ENCODE data around the gene ZNF20. TPM values are rescaled to one million over a fixed set of nuclear protein-coding genes. Genes with fewer than 3 reads are reported as not detected.
"Not testable (repeated sequence)": the region's sequence is repeated elsewhere in the genome, so short reads cannot be mapped to it uniquely, and the experiment has no call there.

Gene ZNF20
- total and polyA plus RNA-seq, 10 of the 15 experiments (the other 5 are each of a cell fraction or from before 2014, with no cell fraction given): 2.0 to 5.1 (median 2.6) TPM

DNA sequence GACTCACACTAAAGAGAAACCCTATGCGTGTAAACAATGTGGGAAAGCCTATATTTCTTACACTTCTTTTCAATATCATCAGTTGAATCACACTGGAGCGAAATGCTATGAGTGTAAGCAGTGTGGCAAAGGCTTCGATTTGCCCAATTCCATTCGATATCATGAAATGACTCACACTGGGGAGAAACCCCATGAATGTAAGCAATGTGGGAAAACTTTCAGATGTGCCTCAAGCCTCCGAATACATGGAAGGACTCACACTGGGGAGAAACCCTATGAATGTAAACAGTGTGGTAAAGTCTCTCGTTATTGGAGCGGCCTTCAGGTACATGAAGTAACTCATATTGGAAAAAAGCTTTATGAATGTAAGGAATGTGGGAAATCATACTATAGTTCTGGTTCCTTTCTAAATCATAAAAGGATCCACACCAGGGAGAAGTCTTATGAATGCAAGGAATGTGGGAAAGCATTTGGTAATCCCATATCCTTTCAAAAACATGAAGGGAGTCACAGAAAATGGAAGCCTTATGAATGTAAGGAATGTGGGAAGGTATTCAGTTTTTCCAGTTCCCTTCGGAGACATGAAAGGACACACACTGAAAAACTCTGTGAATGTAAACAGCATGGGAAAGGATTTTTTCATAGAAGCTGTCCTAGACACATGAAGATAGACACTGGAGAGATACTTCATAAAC lies 28.1 kb downstream of the ZNF20 start (continued):
- TF ChIP-seq, protein P1, sequence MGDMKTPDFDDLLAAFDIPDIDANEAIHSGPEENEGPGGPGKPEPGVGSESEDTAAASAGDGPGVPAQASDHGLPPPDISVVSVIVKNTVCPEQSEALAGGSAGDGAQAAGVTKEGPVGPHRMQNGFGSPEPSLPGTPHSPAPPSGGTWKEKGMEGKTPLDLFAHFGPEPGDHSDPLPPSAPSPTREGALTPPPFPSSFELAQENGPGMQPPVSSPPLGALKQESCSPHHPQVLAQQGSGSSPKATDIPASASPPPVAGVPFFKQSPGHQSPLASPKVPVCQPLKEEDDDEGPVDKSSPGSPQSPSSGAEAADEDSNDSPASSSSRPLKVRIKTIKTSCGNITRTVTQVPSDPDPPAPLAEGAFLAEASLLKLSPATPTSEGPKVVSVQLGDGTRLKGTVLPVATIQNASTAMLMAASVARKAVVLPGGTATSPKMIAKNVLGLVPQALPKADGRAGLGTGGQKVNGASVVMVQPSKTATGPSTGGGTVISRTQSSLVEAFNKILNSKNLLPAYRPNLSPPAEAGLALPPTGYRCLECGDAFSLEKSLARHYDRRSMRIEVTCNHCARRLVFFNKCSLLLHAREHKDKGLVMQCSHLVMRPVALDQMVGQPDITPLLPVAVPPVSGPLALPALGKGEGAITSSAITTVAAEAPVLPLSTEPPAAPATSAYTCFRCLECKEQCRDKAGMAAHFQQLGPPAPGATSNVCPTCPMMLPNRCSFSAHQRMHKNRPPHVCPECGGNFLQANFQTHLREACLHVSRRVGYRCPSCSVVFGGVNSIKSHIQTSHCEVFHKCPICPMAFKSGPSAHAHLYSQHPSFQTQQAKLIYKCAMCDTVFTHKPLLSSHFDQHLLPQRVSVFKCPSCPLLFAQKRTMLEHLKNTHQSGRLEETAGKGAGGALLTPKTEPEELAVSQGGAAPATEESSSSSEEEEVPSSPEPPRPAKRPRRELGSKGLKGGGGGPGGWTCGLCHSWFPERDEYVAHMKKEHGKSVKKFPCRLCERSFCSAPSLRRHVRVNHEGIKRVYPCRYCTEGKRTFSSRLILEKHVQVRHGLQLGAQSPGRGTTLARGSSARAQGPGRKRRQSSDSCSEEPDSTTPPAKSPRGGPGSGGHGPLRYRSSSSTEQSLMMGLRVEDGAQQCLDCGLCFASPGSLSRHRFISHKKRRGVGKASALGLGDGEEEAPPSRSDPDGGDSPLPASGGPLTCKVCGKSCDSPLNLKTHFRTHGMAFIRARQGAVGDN (IDR thresholded peaks at IDR 0.05): no peak
- TF ChIP-seq SPI1 (IDR thresholded peaks at IDR 0.05; ENCODE audit: borderline replicate concordance, insufficient read depth, low read depth, low read length): no peak

DNA sequence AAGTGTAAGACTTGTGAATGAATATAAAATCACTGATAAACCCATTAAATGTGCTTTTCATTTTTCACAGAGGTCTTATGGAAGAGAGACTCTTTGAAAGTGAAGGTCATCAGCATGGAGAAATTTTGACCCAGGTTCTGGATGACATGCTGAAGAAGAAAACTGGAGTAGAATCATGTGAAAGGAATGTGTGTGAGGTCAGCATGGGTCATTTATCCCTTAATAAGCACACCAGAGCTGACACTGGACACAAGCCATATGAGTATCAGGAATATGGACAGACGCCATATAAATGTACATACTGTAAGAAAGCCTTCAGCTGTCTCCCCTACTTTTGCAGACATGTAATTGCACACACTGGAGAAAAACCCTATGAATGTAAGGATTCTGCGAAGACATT lies 29.0 kb downstream of the ZNF20 start:
- ChIA-PET CTCF (no interaction called here), POLR2A (interaction anchor here (0.6 kb wide), 1 partner anchor 126 kb away, joined by 5 read pairs; no protein-coding TSS in a partner anchor), SMC1A (ENCODE audit: uncharacterized antibody, unreplicated experiment) (no interaction called here), RAD21 (ENCODE audit: unreplicated experiment) (no interaction called here)
- Histone ChIP-seq H2AFZ (ENCODE audit: control insufficient read depth, low read depth, low read length) (no peak overlapping the region), H3K36me3 (ENCODE audit: control insufficient read depth in 2 of 2, insufficient read depth in 2 of 2, low read length in 1 of 2) (no peaks in the 10 kb centered on the region), H3K9me3 (replicated peaks; ENCODE audit: control insufficient read depth, insufficient read depth, low read length) (peaks cover 11% of the 10 kb centered on the region; the same call in 2 of the 3 replicates), H3K27ac (ENCODE audit: control insufficient read depth, insufficient read depth) (no peak overlapping the region), H3K27me3 (replicated peaks in 1 of 2; ENCODE audit: control insufficient read depth in 2 of 2, insufficient read depth in 2 of 2, low read length in 1 of 2) (no peaks in the 10 kb centered on the region), H3K79me2 (ENCODE audit: control insufficient read depth, insufficient read depth, low read length) (no peaks in the 10 kb centered on the region), H3K9ac (ENCODE audit: control insufficient read depth, insufficient read depth, low read length) (no peak overlapping the region), H3K4me3 (no peak overlapping the region), H3K4me2 (ENCODE audit: control insufficient read depth, insufficient read depth) (no peak overlapping the region), H4K20me1 (ENCODE audit: control insufficient read depth, insufficient read depth) (no peaks in the 10 kb centered on the region), H3K4me1 (ENCODE audit: control insufficient read depth, insufficient read depth, low read length) (no peaks in the 10 kb centered on the region)
- TF ChIP-seq HDAC6 (IDR thresholded peaks at IDR 0.05; ENCODE audit: unreplicated experiment) (no peak), MTA2 (IDR thresholded peaks at IDR 0.05; ENCODE audit: low read depth) (no peak), NFIC (IDR thresholded peaks at IDR 0.05; ENCODE audit: low read depth, low read length) (no peak), IKZF2 (IDR thresholded peaks at IDR 0.05) (no peak)
- TF ChIP-seq, protein P2, sequence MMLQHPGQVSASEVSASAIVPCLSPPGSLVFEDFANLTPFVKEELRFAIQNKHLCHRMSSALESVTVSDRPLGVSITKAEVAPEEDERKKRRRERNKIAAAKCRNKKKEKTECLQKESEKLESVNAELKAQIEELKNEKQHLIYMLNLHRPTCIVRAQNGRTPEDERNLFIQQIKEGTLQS (IDR thresholded peaks at IDR 0.05; ENCODE audit: borderline replicate concordance, extremely low read depth, low read depth, low read length): no peak
- no peak for DNase-seq (ENCODE audit: low read depth, low spot score)
- 45% methylated on average over 2 of the region's 2 CpGs for WGBS (ENCODE audit: insufficient coverage, insufficient replicate concordance, low lambda C conversion rate, missing lambda C conversion rate)
- in situ Hi-C loops (cut with MboI) (no loop called here), intact Hi-C loops (cut with micrococcal nuclease; ENCODE audit: unreplicated experiment) (no loop called here)
- ATAC-seq: no peak
- no peak for FAIRE-seq
- BruUV-seq (replicated peaks): no TSS peak

DNA sequence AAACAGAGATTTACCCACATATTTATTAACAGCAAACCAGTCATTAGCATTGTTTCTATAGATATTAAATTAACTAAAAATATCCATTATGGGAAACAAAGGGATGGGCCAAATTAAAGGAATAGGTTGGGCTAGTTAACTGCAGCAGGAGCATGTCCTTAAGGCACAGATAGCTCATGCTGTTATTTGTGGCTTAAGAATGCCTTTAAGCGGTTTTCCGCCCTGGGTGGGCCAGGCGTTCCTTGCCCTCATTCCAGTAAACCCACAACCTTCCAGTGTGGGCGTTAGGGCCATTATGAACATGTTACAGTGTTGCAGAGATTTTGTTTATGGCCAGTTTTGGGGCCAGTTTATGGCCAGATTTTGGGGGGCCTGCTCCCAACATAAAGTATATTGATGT lies 36.2 kb downstream of the ZNF20 start:
- intact Hi-C loops (cut with micrococcal nuclease; ENCODE audit: unreplicated experiment); RAD21 ChIA-PET (ENCODE audit: unreplicated experiment); ATAC-seq; FAIRE-seq; BruUV-seq (replicated peaks); H3K9me3 ChIP-seq (replicated peaks; ENCODE audit: control insufficient read depth, insufficient read depth, low read length); H3K4me1 ChIP-seq (ENCODE audit: control insufficient read depth, insufficient read depth, low read length); H3K9ac ChIP-seq (ENCODE audit: control insufficient read depth, insufficient read depth, low read length); H3K36me3 ChIP-seq (ENCODE audit: control insufficient read depth in 2 of 2, insufficient read depth in 2 of 2, low read length in 1 of 2); H2AFZ ChIP-seq (ENCODE audit: control insufficient read depth, low read depth, low read length); SMC1A ChIA-PET (ENCODE audit: uncharacterized antibody, unreplicated experiment); CTCF ChIA-PET; H3K79me2 ChIP-seq (ENCODE audit: control insufficient read depth, insufficient read depth, low read length); H3K4me2 ChIP-seq (ENCODE audit: control insufficient read depth, insufficient read depth); H3K27me3 ChIP-seq (replicated peaks in 1 of 2; ENCODE audit: control insufficient read depth in 2 of 2, insufficient read depth in 2 of 2, low read length in 1 of 2); H3K4me3 ChIP-seq; DNase-seq (ENCODE audit: low read depth, low spot score); POLR2A ChIA-PET; in situ Hi-C loops (cut with MboI); H3K27ac ChIP-seq (ENCODE audit: control insufficient read depth, insufficient read depth); H4K20me1 ChIP-seq (ENCODE audit: control insufficient read depth, insufficient read depth): not testable (repeated sequence)
- WGBS (ENCODE audit: insufficient coverage, insufficient replicate concordance, low lambda C conversion rate, missing lambda C conversion rate): 95% methylated on average over 4 of the region's 4 CpGs

Measured in GM12878 (cell line).